ENCODE data around the gene TOM1L1.

- no peak for TF ChIP-seq CTCF (tag by site-specific recombination; IDR thresholded peaks at IDR 0.05)
- TF ChIP-seq OSR2 (tag by site-specific recombination; IDR thresholded peaks at IDR 0.05): no peak
- no peak for TF ChIP-seq ZNF449 (tag by site-specific recombination; IDR thresholded peaks at IDR 0.05)
- TF ChIP-seq ZNF280D (tag by site-specific recombination; IDR thresholded peaks at IDR 0.05): no peak
- TF ChIP-seq IKZF3 (tag by site-specific recombination; IDR thresholded peaks at IDR 0.05): no peak
- TF ChIP-seq ZNF529 (tag by site-specific recombination; IDR thresholded peaks at IDR 0.05; ENCODE audit: insufficient replicate concordance): no peak
- no peak for TF ChIP-seq ATF2 (tag by site-specific recombination; IDR thresholded peaks at IDR 0.05; ENCODE audit: low read depth)
- no peak for TF ChIP-seq ZNF510 (tag by site-specific recombination; IDR thresholded peaks at IDR 0.05; ENCODE audit: insufficient replicate concordance)
- no peak for TF ChIP-seq ZBTB6 (tag by site-specific recombination; IDR thresholded peaks at IDR 0.05)
- TF ChIP-seq TRIM28 (IDR thresholded peaks at IDR 0.05; ENCODE audit: borderline replicate concordance, low read length): no peak
Measured at GRCh38 chr17:54903375-54903774, 2.7 kb downstream of the TOM1L1 start.
